ENCODE data around the gene CSF3.
"Not testable (repeated sequence)": the region's sequence is repeated elsewhere in the genome, so short reads cannot be mapped to it uniquely, and the experiment has no call there.

CSF3 gene

GRCh38 chr17:39999067-39999466, 16.2 kb upstream of the CSF3 start:
- FAIRE-seq: no peak

- no peak for FAIRE-seq
Observed at GRCh38 chr17:40000161-40000560, 15.1 kb upstream of the CSF3 start.

- FAIRE-seq: not testable (repeated sequence)
Observed at GRCh38 chr17:40001335-40001734, 13.9 kb upstream of the CSF3 start.

GRCh38 chr17:40004072-40004471, 11.2 kb upstream of the CSF3 start:
- no peak for FAIRE-seq

GRCh38 chr17:40004712-40005111, 10.5 kb upstream of the CSF3 start:
- no peak for FAIRE-seq

GRCh38 chr17:40005520-40005919, 9.7 kb upstream of the CSF3 start:
- no peak for FAIRE-seq

- FAIRE-seq: not testable (repeated sequence)
Observed at GRCh38 chr17:40010946-40011500, 4.2 kb upstream of the CSF3 start.

GRCh38 chr17:40012017-40012647, 3.1 kb upstream of the CSF3 start:
- not testable (repeated sequence) for FAIRE-seq

- FAIRE-seq: no peak
Observed at GRCh38 chr17:40014375-40014980, 762 bp upstream of the CSF3 start.

GRCh38 chr17:40015998-40016985, 1.1 kb downstream of the CSF3 start:
- FAIRE-seq: no peak

GRCh38 chr17:40017422-40018080, 2.3 kb downstream of the CSF3 start:
- no peak for FAIRE-seq

- no peak for FAIRE-seq
Observed at GRCh38 chr17:40018211-40019121, 3.2 kb downstream of the CSF3 start.

- FAIRE-seq: no peak
Observed at GRCh38 chr17:40019140-40019991, 4.1 kb downstream of the CSF3 start.

- FAIRE-seq: no peak
Observed at GRCh38 chr17:40020146-40020545, 4.9 kb downstream of the CSF3 start.

GRCh38 chr17:40021451-40021971, 6.3 kb downstream of the CSF3 start:
- no peak for FAIRE-seq

GRCh38 chr17:40022497-40022896, 7.3 kb downstream of the CSF3 start:
- FAIRE-seq: no peak

- no peak for FAIRE-seq
Observed at GRCh38 chr17:40022961-40023541, 7.8 kb downstream of the CSF3 start.

GRCh38 chr17:40023590-40024292, 8.5 kb downstream of the CSF3 start:
- no peak for FAIRE-seq

GRCh38 chr17:40024901-40025300, 9.7 kb downstream of the CSF3 start:
- no peak for FAIRE-seq
